HepG2 (cell line): ENCODE measurements around the gene KIAA1958. TPM values are rescaled to one million over a fixed set of nuclear protein-coding genes. Genes with fewer than 3 reads are reported as not detected.

Experiments used
- ARID2 ChIP-seq: sonication (generic); formaldehyde crosslinking; IDR thresholded peaks from 2 replicates; pipeline ENCODE4 v1.8.1; 2022; ENCODE audit warnings: mild to moderate bottlenecking, missing genetic modification reagents, borderline replicate concordance
- ARNT ChIP-seq: fragments of 450-650 bp; IDR thresholded peaks from 2 replicates; pipeline ENCODE4 v1.6.1; 2017
- BRCA1 ChIP-seq: sonication (generic); formaldehyde crosslinking; IDR thresholded peaks from 2 replicates; pipeline ENCODE4 v1.4.0; 2020; ENCODE audit warnings: missing genetic modification reagents
- CREB1 ChIP-seq, 2 experiments: fragments of 450-650 bp in 1 of 2; IDR thresholded peaks; 2 replicates each; pipeline ENCODE4 v1.6.1; 2016 to 2017; ENCODE audit warnings: control low read depth in 1 of 2, mild to moderate bottlenecking in 1 of 2, missing compliant biosample characterization in 1 of 2, missing genetic modification characterization in 1 of 2
- DR1 ChIP-seq: sonication (generic); formaldehyde crosslinking; IDR thresholded peaks from 2 replicates; pipeline ENCODE4 v1.8.0; 2021; ENCODE audit warnings: mild to moderate bottlenecking, missing genetic modification reagents, inconsistent platforms
- FOXK2 ChIP-seq: fragments of 450-650 bp; IDR thresholded peaks from 2 replicates; pipeline ENCODE4 v1.6.1; 2016
- KIAA2018 ChIP-seq: sonication (generic); formaldehyde crosslinking; IDR thresholded peaks from 2 replicates; pipeline ENCODE4 v1.5.0; 2020; ENCODE audit warnings: mild to moderate bottlenecking, missing genetic modification reagents, borderline replicate concordance
- MAFG ChIP-seq: sonication (generic); formaldehyde crosslinking; IDR thresholded peaks from 2 replicates; pipeline ENCODE4 v1.5.1; 2020; ENCODE audit warnings: mild to moderate bottlenecking, missing genetic modification reagents
- NPAS2 ChIP-seq: sonication (generic); formaldehyde crosslinking; IDR thresholded peaks from 2 replicates; pipeline ENCODE4 v1.8.0; 2022; ENCODE audit warnings: mild to moderate bottlenecking, missing genetic modification reagents, borderline replicate concordance
- NR2F2 ChIP-seq: IDR thresholded peaks from 2 replicates; pipeline ENCODE4 v1.6.1; 2012; ENCODE audit warnings: low read depth, inconsistent platforms, borderline replicate concordance
- RARA ChIP-seq: IDR thresholded peaks from 2 replicates; pipeline ENCODE4 v1.6.1; 2016; ENCODE audit warnings: missing genetic modification reagents, missing compliant biosample characterization
- REXO4 ChIP-seq: sonication (generic); formaldehyde crosslinking; IDR thresholded peaks from 2 replicates; pipeline ENCODE4 v1.8.0; 2022; ENCODE audit warnings: missing genetic modification reagents, mild to moderate bottlenecking, borderline replicate concordance
- RFXANK ChIP-seq: IDR thresholded peaks from 2 replicates; pipeline ENCODE4 v1.6.1; 2016
- SAP130 ChIP-seq: IDR thresholded peaks from 2 replicates; pipeline ENCODE4 v1.6.1; 2016; ENCODE audit warnings: low read depth
- SMYD3 ChIP-seq: sonication (generic); formaldehyde crosslinking; IDR thresholded peaks from 2 replicates; pipeline ENCODE4 v1.8.1; 2023; ENCODE audit warnings: mild to moderate bottlenecking, missing genetic modification reagents
- SRSF1 ChIP-seq: fragments of 200-400 bp; formaldehyde crosslinking; optimal IDR thresholded peaks from 2 replicates; pipeline ENCODE3; 2017; ENCODE audit warnings: mild to moderate bottlenecking, low read depth, low read length, moderate library complexity
- TEAD2 ChIP-seq: sonication (generic); formaldehyde crosslinking; IDR thresholded peaks from 2 replicates; pipeline ENCODE4 v1.9.0; 2021; ENCODE audit warnings: missing genetic modification reagents
- ZBTB7B ChIP-seq: sonication (generic); formaldehyde crosslinking; IDR thresholded peaks from 2 replicates; pipeline ENCODE4 v1.4.0; 2020; ENCODE audit warnings: missing genetic modification reagents
- ZMAT3 ChIP-seq: sonication (generic); formaldehyde crosslinking; conservative IDR thresholded peaks from 2 replicates; pipeline ENCODE4 v1.7.0; 2021; ENCODE audit warnings: missing genetic modification reagents
- ZNF644 ChIP-seq: IDR thresholded peaks from 2 replicates; pipeline ENCODE4 v1.6.1; 2016; ENCODE audit warnings: low read depth
- ZNF691 ChIP-seq: sonication (generic); formaldehyde crosslinking; IDR thresholded peaks from 2 replicates; pipeline ENCODE4 v1.4.0; 2020; ENCODE audit warnings: missing genetic modification reagents, low read depth, mild to moderate bottlenecking, borderline replicate concordance
- ZNF883 ChIP-seq: sonication (generic); formaldehyde crosslinking; IDR thresholded peaks from 2 replicates; pipeline ENCODE4 v1.5.1; 2020; ENCODE audit warnings: mild to moderate bottlenecking, missing genetic modification reagents; ENCODE audit errors: not compliant biosample characterization
- polyA plus RNA-seq, 8 experiments: library from polyadenylated mRNA; depleted of rRNA in 3 of 8; stranded (reverse) in 7 of 8; unstranded in 1 of 8; fragments of >200 nt; fragmentation: Illumina TruSeq in 4 of 8; extraction: Trizol in 4 of 8; gene quantifications; 2 replicates each; pipeline versions ENCODE4 v1.2.1 to v1.2.3, GENCODE V29; 2011 to 2016; ENCODE audit warnings: low read depth in 4 of 8, missing spikeins in 1 of 8, mixed read lengths in 1 of 8; ENCODE audit not compliant: insufficient read depth in 1 of 8
- total RNA-seq, 5 experiments: library from RNA; depleted of rRNA; stranded (reverse); fragments of >200 nt; fragmentation: Illumina TruSeq; extraction: Trizol; gene quantifications; 2 replicates each; pipeline ENCODE4 v1.2.3, GENCODE V29; 2016; ENCODE audit warnings: low read depth in 1 of 5
- TF ChIP-seq, protein P1 (sequence below): sonication (generic); formaldehyde crosslinking; IDR thresholded peaks from 2 replicates; pipeline ENCODE4 v1.5.1; 2020; ENCODE audit warnings: missing genetic modification reagents, mild to moderate bottlenecking, borderline replicate concordance

The KIAA1958 gene
- total and polyA plus RNA-seq, 2 of the 13 experiments (the other 11 are each of a cell fraction or from before 2014, with no cell fraction given) = 8.5 to 10.3 TPM

DNA sequence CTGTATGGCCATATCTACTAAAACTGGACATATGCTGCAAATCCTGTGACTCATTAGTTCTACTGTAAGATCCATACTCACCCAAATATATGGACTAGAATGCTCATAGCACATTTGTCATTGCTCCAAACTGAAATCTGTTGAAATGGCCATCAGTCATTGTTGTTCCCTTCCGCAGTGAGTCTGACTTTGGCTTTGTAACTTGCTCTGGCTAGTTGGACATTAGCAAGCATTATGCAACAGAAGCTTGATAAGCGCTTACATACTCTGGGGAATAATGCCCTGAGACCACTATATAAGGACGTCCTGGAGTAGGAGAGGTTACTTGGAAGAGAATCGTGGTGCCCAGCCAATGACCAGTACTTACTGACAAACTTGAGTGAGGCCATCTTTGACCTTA is 9.0 kb downstream of the KIAA1958 start (continued):
- no peak for TF ChIP-seq NR2F2
- no peak for TF ChIP-seq ZNF691 (CRISPR knock-in tag)
- no peak for TF ChIP-seq FOXK2
- TF ChIP-seq SMYD3 = 0 out of 2 replicates have a peak, but pooled peaks have one; percentile 25
- no peak for TF ChIP-seq ARNT
- TF ChIP-seq SAP130 (CRISPR knock-in tag) = peak; percentile 13; the same call in 1 of the 2 replicates
- TF ChIP-seq BRCA1 (CRISPR knock-in tag) = no peak
- no peak for TF ChIP-seq KIAA2018 (CRISPR knock-in tag)
- 0 out of 2 replicates have a peak, but pooled peaks have one; percentile 49 for TF ChIP-seq ZNF644 (CRISPR knock-in tag)
- no peak for TF ChIP-seq RFXANK (CRISPR knock-in tag)
- peak; percentile 48; the same call in 1 of the 2 replicates for TF ChIP-seq ARID2
- TF ChIP-seq RARA = no peak
- TF ChIP-seq ZMAT3 (CRISPR knock-in tag) = no peak
- no peak for TF ChIP-seq SRSF1
- TF ChIP-seq ZBTB7B (CRISPR knock-in tag) = no peak
- TF ChIP-seq ZNF883 = no peak
- no peak for TF ChIP-seq REXO4 (CRISPR knock-in tag)
- no peak for TF ChIP-seq DR1 (CRISPR knock-in tag)
- no peak for TF ChIP-seq NPAS2 (CRISPR knock-in tag)
- TF ChIP-seq TEAD2 (CRISPR knock-in tag) = no peak
- no peak for TF ChIP-seq MAFG (CRISPR knock-in tag)
- TF ChIP-seq CREB1 (IDR thresholded peaks at IDR 0.05) = no peak
- TF ChIP-seq CREB1 (CRISPR knock-in tag; IDR thresholded peaks at IDR 0.05) = no peak
- TF ChIP-seq, protein P1, sequence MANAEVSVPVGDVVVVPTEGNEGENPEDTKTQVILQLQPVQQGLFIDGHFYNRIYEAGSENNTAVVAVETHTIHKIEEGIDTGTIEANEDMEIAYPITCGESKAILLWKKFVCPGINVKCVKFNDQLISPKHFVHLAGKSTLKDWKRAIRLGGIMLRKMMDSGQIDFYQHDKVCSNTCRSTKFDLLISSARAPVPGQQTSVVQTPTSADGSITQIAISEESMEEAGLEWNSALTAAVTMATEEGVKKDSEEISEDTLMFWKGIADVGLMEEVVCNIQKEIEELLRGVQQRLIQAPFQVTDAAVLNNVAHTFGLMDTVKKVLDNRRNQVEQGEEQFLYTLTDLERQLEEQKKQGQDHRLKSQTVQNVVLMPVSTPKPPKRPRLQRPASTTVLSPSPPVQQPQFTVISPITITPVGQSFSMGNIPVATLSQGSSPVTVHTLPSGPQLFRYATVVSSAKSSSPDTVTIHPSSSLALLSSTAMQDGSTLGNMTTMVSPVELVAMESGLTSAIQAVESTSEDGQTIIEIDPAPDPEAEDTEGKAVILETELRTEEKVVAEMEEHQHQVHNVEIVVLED (CRISPR knock-in tag) = no peak
